A673 (cell line): ENCODE measurements around the gene BCS1L.

Experiments
- EZH2 ChIP-seq: fragments of 200-600 bp; sonication (generic); IDR thresholded peaks from 2 replicates; pipeline ENCODE4 v1.6.1; 2017; ENCODE audit warnings: borderline replicate concordance, low read depth, mild to moderate bottlenecking, mixed read lengths, antibody characterized with exemption, low read length; ENCODE audit not compliant: poor library complexity, severe bottlenecking
- TF ChIP-seq, protein P1 (sequence below): fragments of 300-800, 200-600 bp; sonication (generic); conservative IDR thresholded peaks from 2 replicates; pipeline ENCODE4 v1.5.1; 2017; ENCODE audit warnings: low read depth, mild to moderate bottlenecking, antibody characterized with exemption, low read length, moderate library complexity, mixed read lengths

GRCh38 chr2:218703341-218703740 lies 43.9 kb downstream of the BCS1L start:
- TF ChIP-seq, protein P1, sequence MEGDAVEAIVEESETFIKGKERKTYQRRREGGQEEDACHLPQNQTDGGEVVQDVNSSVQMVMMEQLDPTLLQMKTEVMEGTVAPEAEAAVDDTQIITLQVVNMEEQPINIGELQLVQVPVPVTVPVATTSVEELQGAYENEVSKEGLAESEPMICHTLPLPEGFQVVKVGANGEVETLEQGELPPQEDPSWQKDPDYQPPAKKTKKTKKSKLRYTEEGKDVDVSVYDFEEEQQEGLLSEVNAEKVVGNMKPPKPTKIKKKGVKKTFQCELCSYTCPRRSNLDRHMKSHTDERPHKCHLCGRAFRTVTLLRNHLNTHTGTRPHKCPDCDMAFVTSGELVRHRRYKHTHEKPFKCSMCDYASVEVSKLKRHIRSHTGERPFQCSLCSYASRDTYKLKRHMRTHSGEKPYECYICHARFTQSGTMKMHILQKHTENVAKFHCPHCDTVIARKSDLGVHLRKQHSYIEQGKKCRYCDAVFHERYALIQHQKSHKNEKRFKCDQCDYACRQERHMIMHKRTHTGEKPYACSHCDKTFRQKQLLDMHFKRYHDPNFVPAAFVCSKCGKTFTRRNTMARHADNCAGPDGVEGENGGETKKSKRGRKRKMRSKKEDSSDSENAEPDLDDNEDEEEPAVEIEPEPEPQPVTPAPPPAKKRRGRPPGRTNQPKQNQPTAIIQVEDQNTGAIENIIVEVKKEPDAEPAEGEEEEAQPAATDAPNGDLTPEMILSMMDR, result no peak
- TF ChIP-seq EZH2, result no peak
